ENCODE data around the gene TMEM80.

- TF ChIP-seq CTCF (IDR thresholded peaks at IDR 0.05): no peak
- no peak for TF ChIP-seq EZH2 (IDR thresholded peaks at IDR 0.05)
- TF ChIP-seq EZH2phosphoT487 (IDR thresholded peaks at IDR 0.05): no peak
Observed at GRCh38 chr11:697811-698311, 2.2 kb downstream of the TMEM80 start.

Data from neural progenitor cell (in vitro differentiated cells).